HepG2 (cell line): ENCODE results near the gene MB. TPM values are rescaled to one million over a fixed set of nuclear protein-coding genes. Genes with fewer than 3 reads are reported as not detected.

Source experiments
- KAT7 ChIP-seq: IDR thresholded peaks from 2 replicates; pipeline ENCODE4 v1.6.1; 2018; ENCODE audit warnings: borderline replicate concordance, missing compliant biosample characterization
- MAF1 ChIP-seq: sonication (generic); formaldehyde crosslinking; IDR thresholded peaks from 2 replicates; pipeline ENCODE4 v1.5.0; 2020; ENCODE audit warnings: missing genetic modification reagents, borderline replicate concordance
- PHF21A ChIP-seq: sonication (generic); formaldehyde crosslinking; IDR thresholded peaks from 2 replicates; pipeline ENCODE4 v1.5.0; 2020; ENCODE audit warnings: mild to moderate bottlenecking, missing genetic modification reagents
- RXRA ChIP-seq: sonication (generic); formaldehyde crosslinking; IDR thresholded peaks from 2 replicates; pipeline ENCODE4 v1.5.1; 2020; ENCODE audit warnings: missing genetic modification reagents
- SMC3 ChIP-seq: IDR thresholded peaks from 2 replicates; pipeline ENCODE4 v1.6.1; 2011; ENCODE audit warnings: low read length, improper control_type of control experiment
- ZFP62 ChIP-seq: sonication (generic); formaldehyde crosslinking; IDR thresholded peaks from 2 replicates; pipeline ENCODE4 v1.4.0; 2020; ENCODE audit warnings: missing genetic modification reagents
- ZNF24 ChIP-seq: fragments of 450-650 bp; IDR thresholded peaks from 2 replicates; pipeline ENCODE4 v1.6.1; 2017; ENCODE audit warnings: antibody characterized with exemption, mild to moderate bottlenecking
- ZNF530 ChIP-seq: sonication (generic); formaldehyde crosslinking; IDR thresholded peaks from 2 replicates; pipeline ENCODE4 v1.5.0; 2020; ENCODE audit warnings: low read depth, mild to moderate bottlenecking, missing genetic modification reagents
- ZNF761 ChIP-seq: sonication (generic); formaldehyde crosslinking; conservative IDR thresholded peaks from 2 replicates; pipeline ENCODE4 v1.4.0; 2020; ENCODE audit warnings: mild to moderate bottlenecking, missing genetic modification reagents
- ZNF768 ChIP-seq: sonication (generic); formaldehyde crosslinking; IDR thresholded peaks from 2 replicates; pipeline ENCODE4 v1.4.0; 2020; ENCODE audit warnings: missing genetic modification reagents
- polyA plus RNA-seq, 8 experiments: library from polyadenylated mRNA; depleted of rRNA in 3 of 8; stranded (reverse) in 7 of 8; unstranded in 1 of 8; fragments of >200 nt; fragmentation: Illumina TruSeq in 4 of 8; extraction: Trizol in 4 of 8; gene quantifications; 2 replicates each; pipeline versions ENCODE4 v1.2.1 to v1.2.3, GENCODE V29; 2011 to 2016; ENCODE audit warnings: low read depth in 4 of 8, missing spikeins in 1 of 8, mixed read lengths in 1 of 8; ENCODE audit not compliant: insufficient read depth in 1 of 8
- total RNA-seq, 5 experiments: library from RNA; depleted of rRNA; stranded (reverse); fragments of >200 nt; fragmentation: Illumina TruSeq; extraction: Trizol; gene quantifications; 2 replicates each; pipeline ENCODE4 v1.2.3, GENCODE V29; 2016; ENCODE audit warnings: low read depth in 1 of 5
- TF ChIP-seq, protein P1 (sequence below): sonication (generic); formaldehyde crosslinking; IDR thresholded peaks from 2 replicates; pipeline ENCODE4 v1.5.0; 2020; ENCODE audit warnings: mild to moderate bottlenecking, missing genetic modification reagents
- TF ChIP-seq, protein P2 (sequence below): sonication (generic); formaldehyde crosslinking; conservative IDR thresholded peaks from 2 replicates; pipeline ENCODE4 v1.8.0; 2022; ENCODE audit warnings: missing genetic modification reagents
- TF ChIP-seq, protein P3 (sequence below): sonication (generic); formaldehyde crosslinking; IDR thresholded peaks from 2 replicates; pipeline ENCODE4 v1.5.1; 2020; ENCODE audit warnings: mild to moderate bottlenecking, missing genetic modification reagents
- TF ChIP-seq, protein P4 (sequence below): sonication (generic); formaldehyde crosslinking; IDR thresholded peaks from 2 replicates; pipeline ENCODE4 v1.9.0; 2022; ENCODE audit warnings: missing genetic modification reagents, mild to moderate bottlenecking, borderline replicate concordance
- TF ChIP-seq, protein P5 (sequence below): sonication (generic); formaldehyde crosslinking; IDR thresholded peaks from 2 replicates; pipeline ENCODE4 v1.5.1; 2020; ENCODE audit warnings: missing genetic modification reagents, mild to moderate bottlenecking, borderline replicate concordance
- TF ChIP-seq, protein P6 (sequence below): sonication (generic); formaldehyde crosslinking; IDR thresholded peaks from 2 replicates; pipeline ENCODE4 v1.5.0; 2020; ENCODE audit warnings: mild to moderate bottlenecking, missing genetic modification reagents

Gene MB
- total and polyA plus RNA-seq, 2 of the 13 experiments (the other 11 are each of a cell fraction or from before 2014, with no cell fraction given) = 0.07 TPM; not detected in 1

DNA sequence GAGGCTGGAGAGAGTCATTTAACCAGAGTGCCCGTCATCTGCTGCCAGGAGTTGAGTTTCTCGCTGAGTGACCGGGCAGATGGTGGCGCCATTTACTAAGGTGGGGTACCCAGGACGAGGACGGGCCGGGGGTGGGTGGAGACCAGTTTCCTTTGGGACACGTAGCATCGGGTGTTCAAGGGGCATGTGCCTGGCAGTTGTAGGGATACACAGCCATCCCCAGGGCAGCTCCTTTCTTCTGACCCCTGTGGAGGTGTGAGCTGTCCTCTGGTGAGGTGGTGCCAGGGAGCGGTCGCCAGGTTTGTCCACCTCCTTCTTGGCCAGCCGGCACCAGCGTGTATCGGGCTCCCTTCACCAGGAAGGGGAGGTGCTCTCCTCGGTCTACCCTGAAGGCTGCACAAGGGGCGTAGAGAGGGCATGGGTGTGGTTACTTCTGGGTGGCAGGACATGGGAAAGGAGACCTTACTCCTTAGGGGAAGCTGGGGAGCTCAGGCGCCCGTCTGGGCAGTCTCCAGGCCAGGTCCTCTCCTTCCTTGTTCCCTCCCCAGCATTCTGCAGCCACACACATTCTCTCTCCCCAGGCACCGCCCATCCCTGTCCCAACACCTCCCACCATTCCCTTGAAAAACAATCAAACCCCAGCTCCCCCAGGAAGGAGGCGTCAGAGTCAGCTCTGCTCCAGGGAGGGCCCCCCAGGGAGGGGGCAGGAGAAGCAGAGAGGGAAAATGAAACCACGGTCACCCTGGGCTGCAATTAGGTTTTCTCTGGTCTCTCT lies 10.3 kb upstream of the MB start (continued):
- TF ChIP-seq, protein P1, sequence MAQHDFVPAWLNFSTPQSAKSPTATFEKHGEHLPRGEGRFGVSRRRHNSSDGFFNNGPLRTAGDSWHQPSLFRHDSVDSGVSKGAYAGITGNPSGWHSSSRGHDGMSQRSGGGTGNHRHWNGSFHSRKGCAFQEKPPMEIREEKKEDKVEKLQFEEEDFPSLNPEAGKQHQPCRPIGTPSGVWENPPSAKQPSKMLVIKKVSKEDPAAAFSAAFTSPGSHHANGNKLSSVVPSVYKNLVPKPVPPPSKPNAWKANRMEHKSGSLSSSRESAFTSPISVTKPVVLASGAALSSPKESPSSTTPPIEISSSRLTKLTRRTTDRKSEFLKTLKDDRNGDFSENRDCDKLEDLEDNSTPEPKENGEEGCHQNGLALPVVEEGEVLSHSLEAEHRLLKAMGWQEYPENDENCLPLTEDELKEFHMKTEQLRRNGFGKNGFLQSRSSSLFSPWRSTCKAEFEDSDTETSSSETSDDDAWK (CRISPR knock-in tag) = no peak
- TF ChIP-seq, protein P2, sequence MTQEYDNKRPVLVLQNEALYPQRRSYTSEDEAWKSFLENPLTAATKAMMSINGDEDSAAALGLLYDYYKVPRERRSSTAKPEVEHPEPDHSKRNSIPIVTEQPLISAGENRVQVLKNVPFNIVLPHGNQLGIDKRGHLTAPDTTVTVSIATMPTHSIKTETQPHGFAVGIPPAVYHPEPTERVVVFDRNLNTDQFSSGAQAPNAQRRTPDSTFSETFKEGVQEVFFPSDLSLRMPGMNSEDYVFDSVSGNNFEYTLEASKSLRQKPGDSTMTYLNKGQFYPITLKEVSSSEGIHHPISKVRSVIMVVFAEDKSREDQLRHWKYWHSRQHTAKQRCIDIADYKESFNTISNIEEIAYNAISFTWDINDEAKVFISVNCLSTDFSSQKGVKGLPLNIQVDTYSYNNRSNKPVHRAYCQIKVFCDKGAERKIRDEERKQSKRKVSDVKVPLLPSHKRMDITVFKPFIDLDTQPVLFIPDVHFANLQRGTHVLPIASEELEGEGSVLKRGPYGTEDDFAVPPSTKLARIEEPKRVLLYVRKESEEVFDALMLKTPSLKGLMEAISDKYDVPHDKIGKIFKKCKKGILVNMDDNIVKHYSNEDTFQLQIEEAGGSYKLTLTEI = no peak
- TF ChIP-seq MAF1 (no peak), SMC3 (peak; percentile 56; the same call in 1 of the 2 replicates), ZNF761 (0 out of 2 replicates have a peak, but pooled peaks have one; percentile 31), RXRA (0 out of 2 replicates have a peak, but pooled peaks have one; percentile 13), ZNF530 (no peak), KAT7 (CRISPR knock-in tag) (no peak), ZNF24 (no peak), ZNF768 (CRISPR knock-in tag) (0 out of 2 replicates have a peak, but pooled peaks have one; percentile 25), PHF21A (CRISPR knock-in tag) (peak; percentile 25; the same call in 1 of the 2 replicates), ZFP62 (CRISPR knock-in tag) (no peak)
- TF ChIP-seq, protein P3, sequence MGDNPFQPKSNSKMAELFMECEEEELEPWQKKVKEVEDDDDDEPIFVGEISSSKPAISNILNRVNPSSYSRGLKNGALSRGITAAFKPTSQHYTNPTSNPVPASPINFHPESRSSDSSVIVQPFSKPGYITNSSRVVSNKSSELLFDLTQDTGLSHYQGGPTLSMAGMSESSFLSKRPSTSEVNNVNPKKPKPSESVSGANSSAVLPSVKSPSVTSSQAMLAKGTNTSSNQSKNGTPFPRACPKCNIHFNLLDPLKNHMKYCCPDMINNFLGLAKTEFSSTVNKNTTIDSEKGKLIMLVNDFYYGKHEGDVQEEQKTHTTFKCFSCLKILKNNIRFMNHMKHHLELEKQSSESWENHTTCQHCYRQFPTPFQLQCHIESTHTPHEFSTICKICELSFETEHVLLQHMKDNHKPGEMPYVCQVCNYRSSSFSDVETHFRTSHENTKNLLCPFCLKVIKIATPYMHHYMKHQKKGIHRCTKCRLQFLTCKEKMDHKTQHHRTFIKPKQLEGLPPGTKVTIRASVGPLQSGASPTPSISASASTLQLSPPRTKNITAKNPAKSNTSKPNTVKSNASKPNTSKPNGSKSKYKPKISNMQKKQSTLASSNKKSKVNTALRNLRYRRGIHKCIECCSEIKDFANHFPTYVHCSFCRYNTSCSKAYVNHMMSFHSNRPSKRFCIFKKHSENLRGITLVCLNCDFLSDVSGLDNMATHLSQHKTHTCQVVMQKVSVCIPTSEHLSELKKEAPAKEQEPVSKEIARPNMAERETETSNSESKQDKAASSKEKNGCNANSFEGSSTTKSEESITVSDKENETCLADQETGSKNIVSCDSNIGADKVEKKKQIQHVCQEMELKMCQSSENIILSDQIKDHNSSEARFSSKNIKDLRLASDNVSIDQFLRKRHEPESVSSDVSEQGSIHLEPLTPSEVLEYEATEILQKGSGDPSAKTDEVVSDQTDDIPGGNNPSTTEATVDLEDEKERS (CRISPR knock-in tag) = no peak
- TF ChIP-seq, protein P4, sequence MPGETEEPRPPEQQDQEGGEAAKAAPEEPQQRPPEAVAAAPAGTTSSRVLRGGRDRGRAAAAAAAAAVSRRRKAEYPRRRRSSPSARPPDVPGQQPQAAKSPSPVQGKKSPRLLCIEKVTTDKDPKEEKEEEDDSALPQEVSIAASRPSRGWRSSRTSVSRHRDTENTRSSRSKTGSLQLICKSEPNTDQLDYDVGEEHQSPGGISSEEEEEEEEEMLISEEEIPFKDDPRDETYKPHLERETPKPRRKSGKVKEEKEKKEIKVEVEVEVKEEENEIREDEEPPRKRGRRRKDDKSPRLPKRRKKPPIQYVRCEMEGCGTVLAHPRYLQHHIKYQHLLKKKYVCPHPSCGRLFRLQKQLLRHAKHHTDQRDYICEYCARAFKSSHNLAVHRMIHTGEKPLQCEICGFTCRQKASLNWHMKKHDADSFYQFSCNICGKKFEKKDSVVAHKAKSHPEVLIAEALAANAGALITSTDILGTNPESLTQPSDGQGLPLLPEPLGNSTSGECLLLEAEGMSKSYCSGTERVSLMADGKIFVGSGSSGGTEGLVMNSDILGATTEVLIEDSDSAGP = no peak; the same call in 1 of the 2 replicates
- TF ChIP-seq, protein P5, sequence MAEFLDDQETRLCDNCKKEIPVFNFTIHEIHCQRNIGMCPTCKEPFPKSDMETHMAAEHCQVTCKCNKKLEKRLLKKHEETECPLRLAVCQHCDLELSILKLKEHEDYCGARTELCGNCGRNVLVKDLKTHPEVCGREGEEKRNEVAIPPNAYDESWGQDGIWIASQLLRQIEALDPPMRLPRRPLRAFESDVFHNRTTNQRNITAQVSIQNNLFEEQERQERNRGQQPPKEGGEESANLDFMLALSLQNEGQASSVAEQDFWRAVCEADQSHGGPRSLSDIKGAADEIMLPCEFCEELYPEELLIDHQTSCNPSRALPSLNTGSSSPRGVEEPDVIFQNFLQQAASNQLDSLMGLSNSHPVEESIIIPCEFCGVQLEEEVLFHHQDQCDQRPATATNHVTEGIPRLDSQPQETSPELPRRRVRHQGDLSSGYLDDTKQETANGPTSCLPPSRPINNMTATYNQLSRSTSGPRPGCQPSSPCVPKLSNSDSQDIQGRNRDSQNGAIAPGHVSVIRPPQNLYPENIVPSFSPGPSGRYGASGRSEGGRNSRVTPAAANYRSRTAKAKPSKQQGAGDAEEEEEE (CRISPR knock-in tag) = no peak
- TF ChIP-seq, protein P6, sequence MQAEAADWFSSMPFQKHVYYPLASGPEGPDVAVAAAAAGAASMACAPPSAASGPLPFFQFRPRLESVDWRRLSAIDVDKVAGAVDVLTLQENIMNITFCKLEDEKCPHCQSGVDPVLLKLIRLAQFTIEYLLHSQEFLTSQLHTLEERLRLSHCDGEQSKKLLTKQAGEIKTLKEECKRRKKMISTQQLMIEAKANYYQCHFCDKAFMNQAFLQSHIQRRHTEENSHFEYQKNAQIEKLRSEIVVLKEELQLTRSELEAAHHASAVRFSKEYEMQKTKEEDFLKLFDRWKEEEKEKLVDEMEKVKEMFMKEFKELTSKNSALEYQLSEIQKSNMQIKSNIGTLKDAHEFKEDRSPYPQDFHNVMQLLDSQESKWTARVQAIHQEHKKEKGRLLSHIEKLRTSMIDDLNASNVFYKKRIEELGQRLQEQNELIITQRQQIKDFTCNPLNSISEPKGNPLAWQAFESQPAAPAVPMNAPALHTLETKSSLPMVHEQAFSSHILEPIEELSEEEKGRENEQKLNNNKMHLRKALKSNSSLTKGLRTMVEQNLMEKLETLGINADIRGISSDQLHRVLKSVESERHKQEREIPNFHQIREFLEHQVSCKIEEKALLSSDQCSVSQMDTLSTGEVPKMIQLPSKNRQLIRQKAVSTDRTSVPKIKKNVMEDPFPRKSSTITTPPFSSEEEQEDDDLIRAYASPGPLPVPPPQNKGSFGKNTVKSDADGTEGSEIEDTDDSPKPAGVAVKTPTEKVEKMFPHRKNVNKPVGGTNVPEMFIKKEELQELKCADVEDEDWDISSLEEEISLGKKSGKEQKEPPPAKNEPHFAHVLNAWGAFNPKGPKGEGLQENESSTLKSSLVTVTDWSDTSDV (CRISPR knock-in tag) = no peak
